H9 (cell line): ENCODE measurements around the gene DTNB. TPM values are rescaled to one million over a fixed set of nuclear protein-coding genes. Genes with fewer than 3 reads are reported as not detected.

Experiments used
- DNase-seq: peaks from one replicate; pipeline ENCODE4 v3.0.0-alpha.2; 2017
- H2AFZ ChIP-seq: one replicate; pipeline ENCODE4 v1.6.1; 2013; ENCODE audit warnings: mild to moderate bottlenecking, low read length, control low read depth, moderate library complexity
- H2AK5ac ChIP-seq: 2 replicates; pipeline ENCODE4 v1.6.1; 2013; ENCODE audit warnings: low read length, control low read depth, mixed read lengths; ENCODE audit not compliant: insufficient read length
- H2BK120ac ChIP-seq: one replicate; pipeline ENCODE4 v1.6.1; 2013; ENCODE audit warnings: low read depth, mild to moderate bottlenecking, low read length, control low read depth, inconsistent platforms; ENCODE audit not compliant: poor library complexity, severe bottlenecking
- H2BK12ac ChIP-seq: 2 replicates; pipeline ENCODE4 v1.6.1; 2013; ENCODE audit warnings: low read length, control low read depth, mixed read lengths, low read depth; ENCODE audit not compliant: insufficient read length
- H2BK15ac ChIP-seq: 2 replicates; pipeline ENCODE4 v1.6.1; 2013; ENCODE audit warnings: low read depth, low read length, control low read depth
- H2BK20ac ChIP-seq: one replicate; pipeline ENCODE4 v1.6.1; 2013; ENCODE audit warnings: low read depth, mild to moderate bottlenecking, low read length, control low read depth, inconsistent platforms; ENCODE audit not compliant: poor library complexity, severe bottlenecking
- H2BK5ac ChIP-seq: 2 replicates; pipeline ENCODE4 v1.6.1; 2013; ENCODE audit warnings: low read length, control low read depth, mixed read lengths; ENCODE audit not compliant: insufficient read length
- H3K14ac ChIP-seq: 2 replicates; pipeline ENCODE4 v1.6.1; 2013; ENCODE audit warnings: low read length, control low read depth; ENCODE audit not compliant: insufficient read depth
- H3K18ac ChIP-seq: 2 replicates; pipeline ENCODE4 v1.6.1; 2013; ENCODE audit warnings: low read depth, mild to moderate bottlenecking, mixed read lengths, low read length, control low read depth; ENCODE audit not compliant: insufficient read length
- H3K23ac ChIP-seq: 2 replicates; pipeline ENCODE4 v1.6.1; 2013; ENCODE audit warnings: low read length, control low read depth, mixed read lengths, low read depth; ENCODE audit not compliant: insufficient read length
- H3K23me2 ChIP-seq: 2 replicates; pipeline ENCODE4 v1.6.1; 2013; ENCODE audit warnings: low read depth, mild to moderate bottlenecking, mixed read lengths, low read length, control low read depth; ENCODE audit not compliant: insufficient read length, poor library complexity, severe bottlenecking
- H3K27ac ChIP-seq: 2 replicates; pipeline ENCODE4 v1.5.1; 2013; ENCODE audit warnings: low read length, control low read depth, mixed read lengths, low read depth; ENCODE audit not compliant: insufficient read length
- H3K27me3 ChIP-seq: 2 replicates; pipeline ENCODE4 v1.6.1; 2013; ENCODE audit warnings: low read length, control low read depth, inconsistent platforms; ENCODE audit not compliant: insufficient read depth
- H3K4ac ChIP-seq: 2 replicates; pipeline ENCODE4 v1.6.1; 2013; ENCODE audit warnings: low read depth, mild to moderate bottlenecking, control low read depth, inconsistent platforms, low read length, moderate library complexity
- H3K4me1 ChIP-seq: 2 replicates; pipeline ENCODE4 v1.6.1; 2013; ENCODE audit warnings: low read length, control low read depth, inconsistent platforms; ENCODE audit not compliant: insufficient read depth
- H3K4me2 ChIP-seq: 2 replicates; pipeline ENCODE4 v1.6.1; 2013; ENCODE audit warnings: low read length, control low read depth, mixed read lengths; ENCODE audit not compliant: insufficient read length, insufficient read depth
- H3K56ac ChIP-seq: 2 replicates; pipeline ENCODE4 v1.6.1; 2013; ENCODE audit warnings: low read depth, mild to moderate bottlenecking, mixed read lengths, low read length, control low read depth; ENCODE audit not compliant: insufficient read length
- H3K79me1 ChIP-seq: 2 replicates; pipeline ENCODE4 v1.6.1; 2013; ENCODE audit warnings: low read depth, mild to moderate bottlenecking, moderate library complexity, low read length, control low read depth, inconsistent platforms; ENCODE audit not compliant: insufficient read depth, poor library complexity, severe bottlenecking
- H3K79me2 ChIP-seq: 2 replicates; pipeline ENCODE4 v1.6.1; 2013; ENCODE audit warnings: low read length, control low read depth, inconsistent platforms; ENCODE audit not compliant: insufficient read depth
- H3K9ac ChIP-seq: 2 replicates; pipeline ENCODE4 v1.6.1; 2013; ENCODE audit warnings: low read length, control low read depth, mixed read lengths; ENCODE audit not compliant: insufficient read length; ENCODE audit errors: extremely low read depth
- H3K9me3 ChIP-seq: one replicate; pipeline ENCODE4 v1.6.1; 2013; ENCODE audit warnings: low read depth, low read length, inconsistent platforms; ENCODE audit not compliant: control insufficient read depth
- H3T11ph ChIP-seq: one replicate; pipeline ENCODE4 v1.6.1; 2013; ENCODE audit warnings: mild to moderate bottlenecking, low read length, control low read depth, inconsistent platforms
- H4K20me1 ChIP-seq: one replicate; pipeline ENCODE4 v1.6.1; 2013; ENCODE audit not compliant: control insufficient read depth, insufficient read length, insufficient read depth
- H4K5ac ChIP-seq: 2 replicates; pipeline ENCODE4 v1.6.1; 2013; ENCODE audit warnings: low read depth, mild to moderate bottlenecking, mixed read lengths, low read length, control low read depth; ENCODE audit not compliant: insufficient read length
- H4K8ac ChIP-seq: replicated peaks from 2 replicates; pipeline ENCODE4 v1.6.1; 2013; ENCODE audit warnings: low read length, control low read depth, mixed read lengths, low read depth; ENCODE audit not compliant: insufficient read length
- H4K91ac ChIP-seq: 2 replicates; pipeline ENCODE4 v1.6.1; 2013; ENCODE audit warnings: low read depth, mild to moderate bottlenecking, moderate library complexity, mixed read lengths, low read length, control low read depth; ENCODE audit not compliant: insufficient read length
- H3K27ac Mint-ChIP-seq, 3 experiments: 2 replicates in 2 of 3; 3 replicates in 1 of 3; pipeline ENCODE4 v1.8.0; 2020 to 2021; ENCODE audit warnings: mixed read lengths in 3 of 3, mild to moderate bottlenecking in 1 of 3, moderate library complexity in 1 of 3
- H3K27me3 Mint-ChIP-seq: 2 replicates; pipeline ENCODE4 v1.8.0; 2021; ENCODE audit warnings: low read depth, mild to moderate bottlenecking, moderate library complexity, mixed read lengths
- H3K36me3 Mint-ChIP-seq, 3 experiments: 2 replicates in 2 of 3; 3 replicates in 1 of 3; pipeline ENCODE4 v1.8.0; 2020 to 2021; ENCODE audit warnings: low read depth in 3 of 3, mixed read lengths in 3 of 3; ENCODE audit not compliant: insufficient read depth in 1 of 3
- H3K4me1 Mint-ChIP-seq, 2 experiments: 2 replicates each; pipeline ENCODE4 v1.8.0; 2020; ENCODE audit warnings: mixed read lengths in 2 of 2
- H3K4me3 Mint-ChIP-seq, 2 experiments: 2 replicates in 1 of 2; 3 replicates in 1 of 2; pipeline ENCODE4 v1.8.0; 2020 to 2021; ENCODE audit warnings: mild to moderate bottlenecking in 2 of 2, mixed read lengths in 2 of 2, moderate library complexity in 1 of 2
- H3K9me3 Mint-ChIP-seq, 2 experiments: 2 replicates in 1 of 2; 3 replicates in 1 of 2; pipeline ENCODE4 v1.8.0; 2020; ENCODE audit warnings: mild to moderate bottlenecking in 2 of 2, mixed read lengths in 2 of 2, moderate library complexity in 1 of 2
- WGBS: extraction: QIAGEN DNeasy Blood & Tissue Kit; methylation state at CpG from one replicate; pipeline ENCODE4 v1.1.7; 2013; ENCODE audit warnings: missing lambda C conversion rate, low lambda C conversion rate, mixed read lengths; ENCODE audit not compliant: insufficient read length; ENCODE audit errors: extremely low coverage; 5-methylcytosine and 5-hydroxymethylcytosine counted together
- total RNA-seq: library from RNA; stranded (reverse); gene quantifications from 2 replicates; pipeline ENCODE4 v1.2.1, GENCODE V29; 2021
- TF ChIP-seq, protein P1 (sequence below): fragments of 200-600 bp; sonication (generic); conservative IDR thresholded peaks from 3 replicates; pipeline ENCODE4 v1.8.0; 2021; ENCODE audit warnings: antibody characterized with exemption, mild to moderate bottlenecking

The DTNB gene
- total RNA-seq, 1 experiment from 2014 or later, result 26.7 TPM

DNA sequence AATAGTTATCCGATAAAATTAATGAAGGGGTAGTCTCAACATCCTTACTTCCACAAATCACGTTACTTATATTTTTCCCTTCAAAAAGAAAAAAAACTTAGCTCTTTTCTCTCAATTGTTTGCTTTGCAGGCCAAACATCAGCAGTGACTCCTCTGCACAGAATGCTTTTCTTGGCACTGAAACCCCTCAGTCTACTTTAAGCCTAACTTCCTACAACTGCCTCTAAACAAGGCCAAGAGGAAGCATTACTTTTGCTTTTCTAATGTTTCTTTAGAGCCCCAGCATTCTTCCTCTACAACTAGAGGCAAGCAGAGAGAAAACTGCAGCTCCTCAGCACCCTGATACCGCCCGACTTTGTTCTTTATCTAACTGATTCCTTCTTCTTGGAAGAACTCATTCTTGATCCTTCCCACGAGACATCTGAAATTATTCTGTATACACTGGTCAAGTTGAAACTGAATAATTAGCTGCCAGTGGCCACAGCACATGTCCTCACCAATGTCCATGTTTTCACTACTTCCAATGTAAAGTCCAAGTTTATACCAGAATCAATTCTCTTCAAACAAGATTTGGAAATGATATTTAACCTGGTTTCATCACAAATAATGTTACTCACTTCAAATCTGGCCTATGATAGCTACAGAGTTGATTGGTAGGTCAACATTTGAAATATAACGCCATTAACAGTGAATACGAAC is 55.3 kb downstream of the DTNB start:
- Histone ChIP-seq H2BK15ac (no peak overlapping the region), H3K9ac (no peak overlapping the region), H3K4me1 (no peaks in the 10 kb centered on the region; the same call in 1 of the 2 replicates), H3K18ac (no peak overlapping the region), H3K4ac (no peak overlapping the region), H3K79me1 (no peaks in the 10 kb centered on the region), H3T11ph (no peak overlapping the region), H3K79me2 (no peaks in the 10 kb centered on the region), H4K91ac (no peak overlapping the region), H3K23me2 (no peaks in the 10 kb centered on the region), H3K4me2 (no peak overlapping the region), H3K56ac (no peak overlapping the region), H3K9me3 (no peaks in the 10 kb centered on the region), H2AK5ac (no peak overlapping the region), H4K8ac (no peak overlapping the region), H2BK5ac (no peak overlapping the region), H3K27me3 (no peaks in the 10 kb centered on the region), H2BK12ac (no peak overlapping the region), H4K20me1 (no peaks in the 10 kb centered on the region), H3K14ac (no peak overlapping the region), H2BK20ac (no peak overlapping the region), H2AFZ (no peak overlapping the region), H3K23ac (no peak overlapping the region), H2BK120ac (no peak overlapping the region), H3K27ac (no peak overlapping the region), H4K5ac (no peak overlapping the region)
- peaks cover 17 to 19% of the 10 kb centered on the region in 2 experiments for H3K4me1 Mint-ChIP-seq
- H3K9me3 Mint-ChIP-seq, result no peaks in the 10 kb centered on the region; a peak in 2 of 5 replicates
- H3K36me3 Mint-ChIP-seq, result peaks cover 14 to 31% (median 16%) of the 10 kb centered on the region in 3 experiments
- WGBS, result no CpG with 5 or more reads among the region's 7 CpGs
- no peak for DNase-seq
- H3K27ac Mint-ChIP-seq, result peak overlapping the region in 2 of 3 experiments; percentile 7 to 12; a peak in 3 of 7 replicates
- no peaks in the 10 kb centered on the region for H3K27me3 Mint-ChIP-seq
- TF ChIP-seq, protein P1, sequence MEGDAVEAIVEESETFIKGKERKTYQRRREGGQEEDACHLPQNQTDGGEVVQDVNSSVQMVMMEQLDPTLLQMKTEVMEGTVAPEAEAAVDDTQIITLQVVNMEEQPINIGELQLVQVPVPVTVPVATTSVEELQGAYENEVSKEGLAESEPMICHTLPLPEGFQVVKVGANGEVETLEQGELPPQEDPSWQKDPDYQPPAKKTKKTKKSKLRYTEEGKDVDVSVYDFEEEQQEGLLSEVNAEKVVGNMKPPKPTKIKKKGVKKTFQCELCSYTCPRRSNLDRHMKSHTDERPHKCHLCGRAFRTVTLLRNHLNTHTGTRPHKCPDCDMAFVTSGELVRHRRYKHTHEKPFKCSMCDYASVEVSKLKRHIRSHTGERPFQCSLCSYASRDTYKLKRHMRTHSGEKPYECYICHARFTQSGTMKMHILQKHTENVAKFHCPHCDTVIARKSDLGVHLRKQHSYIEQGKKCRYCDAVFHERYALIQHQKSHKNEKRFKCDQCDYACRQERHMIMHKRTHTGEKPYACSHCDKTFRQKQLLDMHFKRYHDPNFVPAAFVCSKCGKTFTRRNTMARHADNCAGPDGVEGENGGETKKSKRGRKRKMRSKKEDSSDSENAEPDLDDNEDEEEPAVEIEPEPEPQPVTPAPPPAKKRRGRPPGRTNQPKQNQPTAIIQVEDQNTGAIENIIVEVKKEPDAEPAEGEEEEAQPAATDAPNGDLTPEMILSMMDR, result no peak
- H3K4me3 Mint-ChIP-seq, result no peak overlapping the region
